Neural cell (in vitro differentiated cells): Measurements from ENCODE around the gene YIF1B.

ENCODE experiments used
- EP300 ChIP-seq: fragments of 450-650 bp; conservative IDR thresholded peaks from 2 replicates; pipeline ENCODE4 v1.6.1; 2014; ENCODE audit warnings: antibody characterized with exemption, mild to moderate bottlenecking, moderate library complexity; ENCODE audit not compliant: poor library complexity, severe bottlenecking
- EZH2 ChIP-seq: fragments of 200-600, 300-800 bp; shearing (Covaris generic), sonication (generic); IDR thresholded peaks from 2 replicates; pipeline ENCODE4 v1.6.1; 2014; ENCODE audit warnings: antibody characterized with exemption, low read length, borderline replicate concordance, mild to moderate bottlenecking; ENCODE audit not compliant: insufficient read depth, poor library complexity, severe bottlenecking
- MXI1 ChIP-seq: fragments of 450-650 bp; conservative IDR thresholded peaks from 2 replicates; pipeline ENCODE4 v1.6.1; 2014; ENCODE audit warnings: antibody characterized with exemption, mild to moderate bottlenecking; ENCODE audit not compliant: poor library complexity, severe bottlenecking
- POLR2AphosphoS5 ChIP-seq: IDR thresholded peaks from 2 replicates; pipeline ENCODE4 v1.6.1; 2012
- RAD21 ChIP-seq: fragments of 450-650 bp; conservative IDR thresholded peaks from 2 replicates; pipeline ENCODE4 v1.6.1; 2014; ENCODE audit warnings: antibody characterized with exemption, mild to moderate bottlenecking, moderate library complexity
- SMC3 ChIP-seq: fragments of 450-650 bp; conservative IDR thresholded peaks from 2 replicates; pipeline ENCODE4 v1.6.1; 2014; ENCODE audit warnings: antibody characterized with exemption, mild to moderate bottlenecking, moderate library complexity; ENCODE audit not compliant: poor library complexity
- TAF1 ChIP-seq: IDR thresholded peaks from 2 replicates; pipeline ENCODE4 v1.6.1; 2012; ENCODE audit warnings: low read depth
- TF ChIP-seq, protein P1 (sequence below): fragments of 450-650 bp; IDR thresholded peaks from 2 replicates; pipeline ENCODE4 v1.5.1; 2014; ENCODE audit warnings: antibody characterized with exemption, mild to moderate bottlenecking, moderate library complexity; ENCODE audit not compliant: poor library complexity, severe bottlenecking
- TF ChIP-seq, protein P2 (sequence below): IDR thresholded peaks from 2 replicates; pipeline ENCODE4 v1.6.1; 2012; ENCODE audit warnings: borderline replicate concordance

GRCh38 chr19:38360839-38361631, 45.3 kb upstream of the YIF1B start:
- TF ChIP-seq TAF1 (no peak), EP300 (no peak), EZH2 (no peak), POLR2AphosphoS5 (no peak), MXI1 (no peak), RAD21 (no peak), SMC3 (no peak)
- TF ChIP-seq, protein P1, sequence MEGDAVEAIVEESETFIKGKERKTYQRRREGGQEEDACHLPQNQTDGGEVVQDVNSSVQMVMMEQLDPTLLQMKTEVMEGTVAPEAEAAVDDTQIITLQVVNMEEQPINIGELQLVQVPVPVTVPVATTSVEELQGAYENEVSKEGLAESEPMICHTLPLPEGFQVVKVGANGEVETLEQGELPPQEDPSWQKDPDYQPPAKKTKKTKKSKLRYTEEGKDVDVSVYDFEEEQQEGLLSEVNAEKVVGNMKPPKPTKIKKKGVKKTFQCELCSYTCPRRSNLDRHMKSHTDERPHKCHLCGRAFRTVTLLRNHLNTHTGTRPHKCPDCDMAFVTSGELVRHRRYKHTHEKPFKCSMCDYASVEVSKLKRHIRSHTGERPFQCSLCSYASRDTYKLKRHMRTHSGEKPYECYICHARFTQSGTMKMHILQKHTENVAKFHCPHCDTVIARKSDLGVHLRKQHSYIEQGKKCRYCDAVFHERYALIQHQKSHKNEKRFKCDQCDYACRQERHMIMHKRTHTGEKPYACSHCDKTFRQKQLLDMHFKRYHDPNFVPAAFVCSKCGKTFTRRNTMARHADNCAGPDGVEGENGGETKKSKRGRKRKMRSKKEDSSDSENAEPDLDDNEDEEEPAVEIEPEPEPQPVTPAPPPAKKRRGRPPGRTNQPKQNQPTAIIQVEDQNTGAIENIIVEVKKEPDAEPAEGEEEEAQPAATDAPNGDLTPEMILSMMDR = no peak
- TF ChIP-seq, protein P2, sequence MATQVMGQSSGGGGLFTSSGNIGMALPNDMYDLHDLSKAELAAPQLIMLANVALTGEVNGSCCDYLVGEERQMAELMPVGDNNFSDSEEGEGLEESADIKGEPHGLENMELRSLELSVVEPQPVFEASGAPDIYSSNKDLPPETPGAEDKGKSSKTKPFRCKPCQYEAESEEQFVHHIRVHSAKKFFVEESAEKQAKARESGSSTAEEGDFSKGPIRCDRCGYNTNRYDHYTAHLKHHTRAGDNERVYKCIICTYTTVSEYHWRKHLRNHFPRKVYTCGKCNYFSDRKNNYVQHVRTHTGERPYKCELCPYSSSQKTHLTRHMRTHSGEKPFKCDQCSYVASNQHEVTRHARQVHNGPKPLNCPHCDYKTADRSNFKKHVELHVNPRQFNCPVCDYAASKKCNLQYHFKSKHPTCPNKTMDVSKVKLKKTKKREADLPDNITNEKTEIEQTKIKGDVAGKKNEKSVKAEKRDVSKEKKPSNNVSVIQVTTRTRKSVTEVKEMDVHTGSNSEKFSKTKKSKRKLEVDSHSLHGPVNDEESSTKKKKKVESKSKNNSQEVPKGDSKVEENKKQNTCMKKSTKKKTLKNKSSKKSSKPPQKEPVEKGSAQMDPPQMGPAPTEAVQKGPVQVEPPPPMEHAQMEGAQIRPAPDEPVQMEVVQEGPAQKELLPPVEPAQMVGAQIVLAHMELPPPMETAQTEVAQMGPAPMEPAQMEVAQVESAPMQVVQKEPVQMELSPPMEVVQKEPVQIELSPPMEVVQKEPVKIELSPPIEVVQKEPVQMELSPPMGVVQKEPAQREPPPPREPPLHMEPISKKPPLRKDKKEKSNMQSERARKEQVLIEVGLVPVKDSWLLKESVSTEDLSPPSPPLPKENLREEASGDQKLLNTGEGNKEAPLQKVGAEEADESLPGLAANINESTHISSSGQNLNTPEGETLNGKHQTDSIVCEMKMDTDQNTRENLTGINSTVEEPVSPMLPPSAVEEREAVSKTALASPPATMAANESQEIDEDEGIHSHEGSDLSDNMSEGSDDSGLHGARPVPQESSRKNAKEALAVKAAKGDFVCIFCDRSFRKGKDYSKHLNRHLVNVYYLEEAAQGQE = no peak
